ENCODE results near the gene ERCC3. TPM values are rescaled to one million over a fixed set of nuclear protein-coding genes. Genes with fewer than 3 reads are reported as not detected.

Gene ERCC3
- total RNA-seq, 1 experiment from 2014 or later, result 48.1 TPM

- TF ChIP-seq ZNF281 (CRISPR knock-in tag; IDR thresholded peaks at IDR 0.05) (no peak), TP53 (CRISPR knock-in tag; IDR thresholded peaks at IDR 0.05) (no peak)
These were observed 36.8 kb upstream of the ERCC3 start (continued) for GRCh38 chr2:127330753-127331152.

GRCh38 chr2:127326289-127326945, 32.5 kb upstream of the ERCC3 start:
- H3K4me1 Mint-ChIP-seq, result no peaks in the 10 kb centered on the region
- TF ChIP-seq ZNF317 (CRISPR knock-in tag; IDR thresholded peaks at IDR 0.05; ENCODE audit: borderline replicate concordance, low read depth) (no peak), PREB (CRISPR knock-in tag; IDR thresholded peaks at IDR 0.05; ENCODE audit: borderline replicate concordance) (no peak), ZBTB43 (CRISPR knock-in tag; IDR thresholded peaks at IDR 0.05) (no peak), RORB (CRISPR knock-in tag; IDR thresholded peaks at IDR 0.05) (no peak), ATF1 (CRISPR knock-in tag; IDR thresholded peaks at IDR 0.05) (no peak), HMGXB4 (CRISPR knock-in tag; IDR thresholded peaks at IDR 0.05) (no peak), ESRRA (CRISPR knock-in tag; IDR thresholded peaks at IDR 0.05; ENCODE audit: borderline replicate concordance) (no peak), ZNF281 (CRISPR knock-in tag; IDR thresholded peaks at IDR 0.05) (no peak), TEAD4 (CRISPR knock-in tag; IDR thresholded peaks at IDR 0.05) (no peak), OVOL2 (CRISPR knock-in tag; IDR thresholded peaks at IDR 0.05; ENCODE audit: borderline replicate concordance) (no peak), ATF6 (CRISPR knock-in tag; IDR thresholded peaks at IDR 0.05) (no peak), HMGA2 (CRISPR knock-in tag; IDR thresholded peaks at IDR 0.05) (no peak), KAT7 (CRISPR knock-in tag; IDR thresholded peaks at IDR 0.05; ENCODE audit: borderline replicate concordance) (no peak), SOX15 (CRISPR knock-in tag; IDR thresholded peaks at IDR 0.05) (no peak), AR (CRISPR knock-in tag; IDR thresholded peaks at IDR 0.05) (no peak)
- no peaks in the 10 kb centered on the region for H3K9me3 Mint-ChIP-seq
- no peaks in the 10 kb centered on the region for H3K27me3 Mint-ChIP-seq (ENCODE audit: low read depth)
- ATAC-seq (no peak), DNase-seq (ENCODE audit: low spot score) (no peak)
- peaks cover 3% of the 10 kb centered on the region; the same call in 1 of the 2 replicates for H3K36me3 Mint-ChIP-seq
- POLR2A ChIA-PET, result no interaction called here
- no peak overlapping the region for H3K27ac Mint-ChIP-seq
- CTCF ChIA-PET, result interaction anchor here (1.5 to 2.1 kb wide), 2 partner anchors 89 to 153 kb away, joined by 5 to 8 read pairs; no protein-coding TSS in a partner anchor
- no peak overlapping the region for H3K4me3 Mint-ChIP-seq
